A549 (cell line): ENCODE results near the gene PRC1. TPM values are rescaled to one million over a fixed set of nuclear protein-coding genes. Genes with fewer than 3 reads are reported as not detected.

Experiments
- ATAC-seq, 2 experiments: fragments of 200-7000 bp in 1 of 2; fragments of >200 bp in 1 of 2; cut with Nextera tagmentation in 1 of 2; cut with Tn5 transposase in 1 of 2; 3 replicates each; pipeline versions ENCODE4 v1.8.0 to v1.9.1; 2018 to 2020; ENCODE audit warnings: mild to moderate bottlenecking in 1 of 2, moderate library complexity in 1 of 2
- CTCF ChIA-PET: fragments of 300-600 bp; sonication (Branson Sonifier 250); formaldehyde crosslinking; extraction: SDS; loops from one replicate; lab custom pipeline; 2021; ENCODE audit warnings: antibody characterized with exemption, inconsistent platforms; lab: Yijun Ruan, JAX
- POLR2A ChIA-PET: fragments of 350-600 bp; formaldehyde crosslinking; extraction: SDS; loops from one replicate; lab custom pipeline; 2021; ENCODE audit warnings: antibody characterized with exemption, inconsistent platforms; lab: Yijun Ruan, JAX
- DNase-seq, 2 experiments: peaks; one replicate each; pipeline versions ENCODE4 v3.0.0 to v3.0.0-alpha.2; 2011 to 2016; ENCODE audit warnings: low read depth in 1 of 2, low spot score in 1 of 2
- FAIRE-seq: peaks from 2 replicates; lab custom pipeline; 2011; peaks lifted over from hg19 to GRCh38; lab: Jason Lieb, UNC
- H3K27ac ChIP-seq, 2 experiments: fragments of >200 bp; sonication (Bioruptor Twin); formaldehyde crosslinking; 3 replicates each; pipeline ENCODE4 v1.5.1; 2016 to 2017
- H3K4me1 ChIP-seq: fragments of >200 bp; sonication (Bioruptor Twin); formaldehyde crosslinking; 3 replicates; pipeline ENCODE4 v1.6.1; 2016
- H3K4me2 ChIP-seq: fragments of >200 bp; sonication (Bioruptor Twin); formaldehyde crosslinking; 3 replicates; pipeline ENCODE4 v1.6.1; 2016
- H3K4me3 ChIP-seq: fragments of >200 bp; sonication (Bioruptor Twin); formaldehyde crosslinking; 3 replicates; pipeline ENCODE4 v1.5.1; 2016
- H3K9me3 ChIP-seq: fragments of >200 bp; sonication (Bioruptor Twin); formaldehyde crosslinking; 3 replicates; pipeline ENCODE4 v1.6.1; 2016
- CHD2 ChIP-seq: fragments of 150-350 bp; IDR thresholded peaks from 2 replicates; pipeline ENCODE4 v1.6.1; 2014; ENCODE audit warnings: low read length; ENCODE audit not compliant: partially characterized antibody
- CHD4 ChIP-seq: fragments of 200-600 bp; sonication (generic); IDR thresholded peaks from 2 replicates; pipeline ENCODE4 v1.6.1; 2016; ENCODE audit warnings: antibody characterized with exemption, mild to moderate bottlenecking, borderline replicate concordance
- FOSB ChIP-seq: fragments of 250-450 bp; sonication (Bioruptor Pico); IDR thresholded peaks from 2 replicates; pipeline ENCODE4 v1.5.0; 2020; ENCODE audit warnings: mild to moderate bottlenecking, moderate library complexity
- FOSL2 ChIP-seq, 2 experiments: fragments of 450-650 bp in 1 of 2; fragments of >200 bp in 1 of 2; sonication (Bioruptor Twin) in 1 of 2; formaldehyde crosslinking; IDR thresholded peaks; 2 replicates each; pipeline versions ENCODE4 v1.5.0 to v1.6.1; 2016 to 2020; ENCODE audit warnings: mild to moderate bottlenecking in 1 of 2, moderate library complexity in 1 of 2
- HEYL ChIP-seq: fragments of 250-450 bp; sonication (Bioruptor Pico); IDR thresholded peaks from 2 replicates; pipeline ENCODE4 v1.8.0; 2021; ENCODE audit warnings: mild to moderate bottlenecking, moderate library complexity
- HOXB5 ChIP-seq: fragments of 250-450 bp; sonication (Bioruptor Pico); IDR thresholded peaks from 2 replicates; pipeline ENCODE4 v1.5.0; 2020; ENCODE audit warnings: mild to moderate bottlenecking, moderate library complexity
- KDM1A ChIP-seq: fragments of 200-600 bp; sonication (generic); IDR thresholded peaks from 2 replicates; pipeline ENCODE4 v1.6.1; 2016; ENCODE audit warnings: low read depth, mild to moderate bottlenecking
- NFE2L2 ChIP-seq: fragments of 150-350 bp; conservative IDR thresholded peaks from 2 replicates; pipeline ENCODE4 v1.6.1; 2014; ENCODE audit warnings: low read length
- NPAS2 ChIP-seq: fragments of 250-450 bp; sonication (Bioruptor Pico); IDR thresholded peaks from 2 replicates; pipeline ENCODE4 v1.8.0; 2022; ENCODE audit warnings: mild to moderate bottlenecking, moderate library complexity, borderline replicate concordance
- POLR2AphosphoS2 ChIP-seq: conservative IDR thresholded peaks from 2 replicates; pipeline ENCODE4 v1.6.1; 2012; ENCODE audit warnings: low read length, improper control_type of control experiment, inconsistent platforms
- RARB ChIP-seq: fragments of 250-450 bp; sonication (Bioruptor Pico); IDR thresholded peaks from 2 replicates; pipeline ENCODE4 v1.8.0; 2021; ENCODE audit warnings: mild to moderate bottlenecking, moderate library complexity
- RCOR1 ChIP-seq: fragments of 150-350 bp; IDR thresholded peaks from 2 replicates; pipeline ENCODE4 v1.6.1; 2014; ENCODE audit warnings: antibody characterized with exemption, low read length, low read depth
- RFX5 ChIP-seq: fragments of 450-650 bp; IDR thresholded peaks from 2 replicates; pipeline ENCODE4 v1.7.1; 2014; ENCODE audit warnings: antibody characterized with exemption, mild to moderate bottlenecking, moderate library complexity
- ZC3H11A ChIP-seq: fragments of 450-650 bp; IDR thresholded peaks from 2 replicates; pipeline ENCODE4 v1.6.1; 2014; ENCODE audit warnings: antibody characterized with exemption, mild to moderate bottlenecking
- ZSCAN20 ChIP-seq: fragments of 250-450 bp; sonication (Bioruptor Pico); IDR thresholded peaks from 2 replicates; pipeline ENCODE4 v1.8.0; 2022; ENCODE audit warnings: mild to moderate bottlenecking, moderate library complexity
- whole genome bisulfite sequencing: methylation state at CpG from one replicate; pipeline ENCODE4 v1.1.6; 2017; ENCODE audit errors: missing lambda C conversion rate; 5-methylcytosine and 5-hydroxymethylcytosine counted together
- polyA plus RNA-seq, 4 experiments: library from polyadenylated mRNA; depleted of rRNA in 3 of 4; stranded (reverse); fragments of >200 nt; fragmentation: RNase III in 1 of 4; extraction: RNeasy Plus Mini Kit Qiagen cat#74134 plus additional on column Dnase treatment in 1 of 4; gene quantifications; 2 replicates in 3 of 4; 3 replicates in 1 of 4; pipeline ENCODE4 v1.2.3, GENCODE V29; 2011 to 2017
- TF ChIP-seq, protein P1 (sequence below): fragments of 200-600 bp; sonication (generic); IDR thresholded peaks from 2 replicates; pipeline ENCODE4 v1.6.1; 2016; ENCODE audit warnings: antibody characterized with exemption, mild to moderate bottlenecking, moderate library complexity
- TF ChIP-seq, protein P2 (sequence below): IDR thresholded peaks from 2 replicates; pipeline ENCODE4 v1.6.1; 2012
- TF ChIP-seq, protein P3 (sequence below): fragments of 450-650 bp; IDR thresholded peaks from 2 replicates; pipeline ENCODE4 v1.6.1; 2014; ENCODE audit warnings: antibody characterized with exemption
- TF ChIP-seq, protein P4 (sequence below): fragments of >200 bp; sonication (Bioruptor Twin); formaldehyde crosslinking; IDR thresholded peaks from 2 replicates; pipeline ENCODE4 v1.6.1; 2016

Gene PRC1
- polyA plus RNA-seq, 2 of the 4 experiments (the other 2 are of a cell fraction), result 303 to 426 TPM

DNA sequence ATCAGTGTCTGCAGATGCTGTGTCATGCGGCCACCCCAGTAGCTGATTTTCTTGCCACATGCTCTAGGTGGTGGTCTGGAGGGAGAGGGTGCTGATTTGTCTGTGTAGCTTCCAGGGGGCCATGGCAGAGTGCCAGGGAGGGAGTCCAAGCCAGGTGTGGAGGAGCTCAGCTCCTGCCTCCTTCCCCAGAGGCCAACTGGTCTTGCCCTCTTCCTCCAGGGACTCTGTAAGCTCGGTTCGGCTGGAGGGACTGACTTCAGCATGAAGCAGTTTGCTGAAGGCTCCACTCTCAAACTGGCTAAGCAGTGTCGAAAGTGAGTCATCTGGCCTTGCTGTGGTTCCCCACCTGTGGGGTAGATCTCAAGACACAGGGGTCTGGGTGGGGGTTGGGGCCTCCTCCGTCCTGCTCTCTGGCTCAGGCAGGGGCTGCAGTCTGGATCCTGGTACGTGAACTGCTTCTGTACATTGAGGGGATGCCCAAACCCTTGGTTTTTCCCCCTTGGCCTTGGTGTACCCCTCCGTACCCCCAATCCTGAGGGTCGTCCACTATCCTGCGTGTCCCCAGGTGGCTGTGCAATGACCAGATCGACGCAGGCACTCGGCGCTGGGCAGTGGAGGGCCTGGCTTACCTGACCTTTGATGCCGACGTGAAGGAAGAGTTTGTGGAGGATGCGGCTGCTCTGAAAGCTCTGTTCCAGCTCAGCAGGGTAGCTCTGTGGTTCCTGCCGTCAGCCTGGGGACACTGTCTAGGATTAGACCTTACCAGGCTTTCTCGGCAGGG is 46.6 kb downstream of the PRC1 start:
- DNase-seq (no peak), FAIRE-seq (no peak), ATAC-seq (no peak)
- Histone ChIP-seq H3K4me2 (no peak overlapping the region), H3K9me3 (no peaks in the 10 kb centered on the region), H3K4me1 (peaks cover 11% of the 10 kb centered on the region), H3K27ac (no peak overlapping the region), H3K4me3 (no peak overlapping the region)
- POLR2A ChIA-PET, result interaction anchor here (0.6 to 2.0 kb wide), 2 partner anchors 13 to 197 kb away, joined by 4 to 5 read pairs; partner anchors contain the start of gene UNC45A
- CTCF ChIA-PET, result interaction anchor here (0.6 to 25.4 kb wide), 10 partner anchors 9 to 653 kb away, joined by 3 to 536 read pairs (median 4); partner anchors contain the start of genes HDDC3, UNC45A and VPS33B
- WGBS, result 94% methylated on average over 18 of the region's 18 CpGs
- TF ChIP-seq FOSL2 (IDR thresholded peaks at IDR 0.05) (no peak), FOSL2 (CRISPR knock-in tag; IDR thresholded peaks at IDR 0.05) (no peak), RFX5 (no peak), NPAS2 (no peak), CHD4 (no peak), RCOR1 (no peak), CHD2 (no peak), ZSCAN20 (no peak), ZC3H11A (no peak), HEYL (CRISPR knock-in tag) (no peak)
- TF ChIP-seq, protein P1, sequence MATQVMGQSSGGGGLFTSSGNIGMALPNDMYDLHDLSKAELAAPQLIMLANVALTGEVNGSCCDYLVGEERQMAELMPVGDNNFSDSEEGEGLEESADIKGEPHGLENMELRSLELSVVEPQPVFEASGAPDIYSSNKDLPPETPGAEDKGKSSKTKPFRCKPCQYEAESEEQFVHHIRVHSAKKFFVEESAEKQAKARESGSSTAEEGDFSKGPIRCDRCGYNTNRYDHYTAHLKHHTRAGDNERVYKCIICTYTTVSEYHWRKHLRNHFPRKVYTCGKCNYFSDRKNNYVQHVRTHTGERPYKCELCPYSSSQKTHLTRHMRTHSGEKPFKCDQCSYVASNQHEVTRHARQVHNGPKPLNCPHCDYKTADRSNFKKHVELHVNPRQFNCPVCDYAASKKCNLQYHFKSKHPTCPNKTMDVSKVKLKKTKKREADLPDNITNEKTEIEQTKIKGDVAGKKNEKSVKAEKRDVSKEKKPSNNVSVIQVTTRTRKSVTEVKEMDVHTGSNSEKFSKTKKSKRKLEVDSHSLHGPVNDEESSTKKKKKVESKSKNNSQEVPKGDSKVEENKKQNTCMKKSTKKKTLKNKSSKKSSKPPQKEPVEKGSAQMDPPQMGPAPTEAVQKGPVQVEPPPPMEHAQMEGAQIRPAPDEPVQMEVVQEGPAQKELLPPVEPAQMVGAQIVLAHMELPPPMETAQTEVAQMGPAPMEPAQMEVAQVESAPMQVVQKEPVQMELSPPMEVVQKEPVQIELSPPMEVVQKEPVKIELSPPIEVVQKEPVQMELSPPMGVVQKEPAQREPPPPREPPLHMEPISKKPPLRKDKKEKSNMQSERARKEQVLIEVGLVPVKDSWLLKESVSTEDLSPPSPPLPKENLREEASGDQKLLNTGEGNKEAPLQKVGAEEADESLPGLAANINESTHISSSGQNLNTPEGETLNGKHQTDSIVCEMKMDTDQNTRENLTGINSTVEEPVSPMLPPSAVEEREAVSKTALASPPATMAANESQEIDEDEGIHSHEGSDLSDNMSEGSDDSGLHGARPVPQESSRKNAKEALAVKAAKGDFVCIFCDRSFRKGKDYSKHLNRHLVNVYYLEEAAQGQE, result no peak
- TF ChIP-seq, protein P2, sequence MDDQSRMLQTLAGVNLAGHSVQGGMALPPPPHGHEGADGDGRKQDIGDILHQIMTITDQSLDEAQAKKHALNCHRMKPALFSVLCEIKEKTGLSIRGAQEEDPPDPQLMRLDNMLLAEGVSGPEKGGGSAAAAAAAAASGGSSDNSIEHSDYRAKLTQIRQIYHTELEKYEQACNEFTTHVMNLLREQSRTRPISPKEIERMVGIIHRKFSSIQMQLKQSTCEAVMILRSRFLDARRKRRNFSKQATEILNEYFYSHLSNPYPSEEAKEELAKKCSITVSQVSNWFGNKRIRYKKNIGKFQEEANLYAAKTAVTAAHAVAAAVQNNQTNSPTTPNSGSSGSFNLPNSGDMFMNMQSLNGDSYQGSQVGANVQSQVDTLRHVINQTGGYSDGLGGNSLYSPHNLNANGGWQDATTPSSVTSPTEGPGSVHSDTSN, result no peak
- TF ChIP-seq, protein P3, sequence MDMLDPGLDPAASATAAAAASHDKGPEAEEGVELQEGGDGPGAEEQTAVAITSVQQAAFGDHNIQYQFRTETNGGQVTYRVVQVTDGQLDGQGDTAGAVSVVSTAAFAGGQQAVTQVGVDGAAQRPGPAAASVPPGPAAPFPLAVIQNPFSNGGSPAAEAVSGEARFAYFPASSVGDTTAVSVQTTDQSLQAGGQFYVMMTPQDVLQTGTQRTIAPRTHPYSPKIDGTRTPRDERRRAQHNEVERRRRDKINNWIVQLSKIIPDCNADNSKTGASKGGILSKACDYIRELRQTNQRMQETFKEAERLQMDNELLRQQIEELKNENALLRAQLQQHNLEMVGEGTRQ, result no peak

DNA sequence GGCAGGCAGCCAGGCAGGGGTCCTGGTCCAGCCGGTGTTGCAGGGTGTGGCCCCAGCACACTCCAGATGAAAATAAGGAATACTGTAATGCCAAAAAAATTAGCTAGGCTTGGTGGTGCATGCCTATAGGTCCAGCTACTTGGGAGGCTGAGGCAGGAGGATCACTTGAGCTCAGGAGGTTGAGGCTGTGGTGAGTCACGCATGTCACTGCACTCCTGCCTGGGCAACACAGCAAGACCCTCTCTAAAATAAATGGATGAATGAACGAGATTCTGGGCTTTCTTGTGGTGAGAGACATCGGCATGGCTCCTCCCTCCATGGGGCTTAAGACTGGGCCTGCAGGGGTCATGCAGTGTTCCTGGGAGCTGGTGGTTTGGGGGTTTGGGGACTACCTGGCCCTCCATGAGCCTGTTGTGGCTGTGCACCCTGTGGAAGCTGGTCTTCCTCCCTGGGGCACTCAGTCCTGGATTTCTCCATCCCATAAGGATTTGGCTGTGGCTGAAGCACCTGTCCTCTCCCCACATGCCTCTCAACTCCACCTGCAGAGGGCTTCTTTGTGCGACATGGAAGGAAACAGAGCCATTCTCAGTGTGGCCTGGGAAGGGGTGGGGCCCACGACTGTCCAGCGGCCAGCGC is 47.3 kb downstream of the PRC1 start:
- no peak overlapping the region for H3K4me2 ChIP-seq
- CTCF ChIA-PET, result interaction anchor here (0.6 to 25.4 kb wide), 10 partner anchors 7 to 652 kb away, joined by 3 to 536 read pairs (median 4); partner anchors contain the start of genes HDDC3, RCCD1, UNC45A and VPS33B
- TF ChIP-seq, protein P4, sequence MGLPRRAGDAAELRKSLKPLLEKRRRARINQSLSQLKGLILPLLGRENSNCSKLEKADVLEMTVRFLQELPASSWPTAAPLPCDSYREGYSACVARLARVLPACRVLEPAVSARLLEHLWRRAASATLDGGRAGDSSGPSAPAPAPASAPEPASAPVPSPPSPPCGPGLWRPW, result no peak
- TF ChIP-seq RARB (CRISPR knock-in tag), result no peak
- TF ChIP-seq CHD4, result no peak
- no peak for TF ChIP-seq NFE2L2
- no peak for TF ChIP-seq FOSB (CRISPR knock-in tag)
- TF ChIP-seq HOXB5 (CRISPR knock-in tag), result no peak
- TF ChIP-seq KDM1A, result no peak
- TF ChIP-seq POLR2AphosphoS2, result no peak
- TF ChIP-seq, all 56 proteins: peak for 0
- Histone ChIP-seq H3K4me3 (no peak overlapping the region), H3K9me3 (no peaks in the 10 kb centered on the region), H3K4me1 (peaks cover 11% of the 10 kb centered on the region), H3K27ac (no peak overlapping the region)
- no peak for DNase-seq
- POLR2A ChIA-PET, result interaction anchor here (0.6 to 2.0 kb wide), 2 partner anchors 12 to 198 kb away, joined by 4 to 5 read pairs; partner anchors contain the start of gene UNC45A
- WGBS, result 93% methylated on average over 8 of the region's 8 CpGs
- FAIRE-seq, result no peak
- ATAC-seq, result 0 out of 6 replicates have a peak, but pooled peaks have one; percentile 2 to 10
